Stimulated activated CD4-positive, alpha-beta T cell treated with anti-CD3 and anti-CD28 coated beads, Interleukin-4, amount 100 ng/mL, for 48 hours (primary cell): ENCODE data around the gene UBQLN1.

Experiments
- DNase-seq, 2 donors: peaks; one replicate each; pipeline ENCODE4 v3.0.0-alpha.2; 2020; ENCODE audit warnings: low read depth in 2 of 2

UBQLN1 gene

GRCh38 chr9:83688921-83689320, 18.8 kb downstream of the UBQLN1 start:
- no peak for DNase-seq

GRCh38 chr9:83681490-83681889, 26.3 kb downstream of the UBQLN1 start:
- no peak for DNase-seq

GRCh38 chr9:83680233-83680632, 27.5 kb downstream of the UBQLN1 start:
- no peak for DNase-seq

GRCh38 chr9:83677596-83677995, 30.2 kb downstream of the UBQLN1 start:
- DNase-seq, result no peak

GRCh38 chr9:83675466-83675865, 32.3 kb downstream of the UBQLN1 start:
- DNase-seq, result no peak

DNA sequence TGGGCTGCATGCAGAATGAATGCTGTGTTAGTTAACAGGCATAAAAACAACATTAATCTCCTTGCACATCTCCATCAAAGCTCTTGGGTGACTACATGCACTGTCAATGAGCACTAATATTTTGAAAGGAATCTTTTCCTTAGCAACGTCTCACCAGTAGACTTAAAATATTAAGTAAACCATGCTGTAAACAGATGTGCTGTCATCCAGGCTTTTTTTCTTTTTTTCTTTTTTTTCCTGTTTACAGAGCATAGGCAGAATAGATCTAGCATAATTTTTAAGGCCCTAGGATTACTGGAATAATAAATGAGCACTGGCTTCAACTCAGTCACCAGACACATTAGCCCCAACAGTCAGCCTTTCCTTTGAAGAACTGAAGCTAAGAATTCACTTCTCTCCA, 36.3 kb downstream of the UBQLN1 start:
- DNase-seq, result no peak

DNA sequence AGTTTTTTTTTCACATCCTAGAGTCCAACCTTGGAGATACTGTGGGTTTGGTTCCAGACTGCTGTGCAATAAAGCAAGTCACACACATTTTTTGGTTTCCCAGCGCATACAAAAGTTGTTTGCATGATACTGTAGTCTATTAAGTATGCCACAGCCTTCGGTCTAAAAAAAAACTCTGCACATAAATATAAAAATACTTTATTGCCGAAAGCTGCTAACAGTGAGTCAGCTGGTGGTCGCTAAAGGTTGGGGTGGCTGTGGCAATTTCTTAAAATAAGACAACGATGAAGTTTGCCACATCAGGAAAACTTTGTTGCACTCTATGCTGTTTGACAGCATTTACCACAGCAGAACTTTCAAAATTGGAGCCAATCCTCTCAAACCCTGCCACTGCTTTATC, 37.4 kb downstream of the UBQLN1 start:
- DNase-seq, result no peak

- DNase-seq, result no peak
Measured at GRCh38 chr9:83669067-83669466, 38.7 kb downstream of the UBQLN1 start.

GRCh38 chr9:83665580-83666200, 42.1 kb downstream of the UBQLN1 start:
- no peak for DNase-seq

DNA sequence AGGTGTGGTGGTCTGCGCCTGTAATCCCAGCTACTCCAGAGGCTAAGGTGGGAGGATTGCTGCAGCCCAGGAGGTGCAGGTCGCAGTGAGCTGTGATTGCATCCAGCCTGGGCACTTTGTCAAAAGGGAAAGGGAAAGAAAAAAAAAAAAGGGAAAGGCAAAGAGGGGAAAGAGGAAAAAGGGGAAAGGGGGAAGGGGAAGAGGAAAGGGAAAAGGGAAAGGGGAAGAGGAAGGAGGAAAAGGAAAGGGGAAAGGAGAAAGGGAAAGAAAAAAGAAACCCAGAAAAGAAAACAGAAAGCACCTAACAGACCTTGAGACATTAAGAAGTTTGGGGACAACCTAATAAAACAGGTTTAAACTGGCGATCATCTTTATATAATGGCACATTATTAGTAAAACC, 44.8 kb downstream of the UBQLN1 start:
- no peak for DNase-seq

- DNase-seq, result no peak
Measured at GRCh38 chr9:83656952-83657351, 50.8 kb downstream of the UBQLN1 start.

DNA sequence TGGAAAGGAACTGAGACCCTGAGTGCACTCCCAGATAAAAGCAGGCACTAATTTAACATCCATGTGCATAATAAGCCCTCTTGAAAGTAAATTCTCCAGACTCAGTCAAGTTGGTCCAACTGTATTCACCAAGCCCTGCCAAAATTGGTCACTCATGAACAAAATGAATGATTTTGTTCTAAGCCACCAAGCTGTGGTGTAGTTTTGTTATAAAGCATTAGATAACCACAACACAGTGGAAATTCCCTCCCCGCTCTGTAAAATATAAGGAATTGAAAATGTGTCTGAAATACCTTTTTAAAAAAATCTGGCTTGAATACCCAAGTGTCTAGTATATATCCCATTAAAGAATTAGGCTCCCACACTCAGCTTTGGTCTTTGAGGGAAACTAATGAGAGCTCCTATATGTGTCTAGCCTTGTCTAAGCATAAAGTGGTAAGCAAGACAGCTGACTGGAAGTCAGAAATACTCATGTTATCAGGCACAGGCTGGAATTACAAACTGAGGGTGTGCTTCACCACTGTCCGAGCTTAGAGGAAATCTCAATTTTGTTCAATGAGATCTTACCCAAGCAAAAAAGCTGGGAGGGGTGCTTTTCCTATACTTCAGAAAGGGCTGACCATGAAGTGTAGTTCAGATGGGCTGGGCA, 51.6 kb downstream of the UBQLN1 start:
- DNase-seq, result no peak

DNA sequence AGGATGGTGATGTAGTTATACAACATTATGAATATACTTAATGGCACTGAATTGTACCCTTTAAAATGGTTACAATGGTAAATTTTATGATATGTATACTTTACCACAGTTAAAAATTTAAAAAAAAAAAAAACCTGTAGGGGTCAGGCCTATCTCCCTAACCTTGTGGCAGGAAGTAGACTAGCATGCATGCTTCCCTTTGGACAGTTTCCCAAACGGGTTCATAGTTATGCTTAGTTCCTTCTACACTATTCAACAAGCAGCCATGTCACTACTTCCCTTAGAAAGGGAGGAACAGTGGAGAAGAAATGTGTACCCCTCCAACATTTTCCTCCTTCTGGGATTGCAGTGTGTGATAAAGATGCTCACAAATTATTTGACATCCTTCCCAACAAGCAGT, 52.3 kb downstream of the UBQLN1 start:
- no peak for DNase-seq

DNA sequence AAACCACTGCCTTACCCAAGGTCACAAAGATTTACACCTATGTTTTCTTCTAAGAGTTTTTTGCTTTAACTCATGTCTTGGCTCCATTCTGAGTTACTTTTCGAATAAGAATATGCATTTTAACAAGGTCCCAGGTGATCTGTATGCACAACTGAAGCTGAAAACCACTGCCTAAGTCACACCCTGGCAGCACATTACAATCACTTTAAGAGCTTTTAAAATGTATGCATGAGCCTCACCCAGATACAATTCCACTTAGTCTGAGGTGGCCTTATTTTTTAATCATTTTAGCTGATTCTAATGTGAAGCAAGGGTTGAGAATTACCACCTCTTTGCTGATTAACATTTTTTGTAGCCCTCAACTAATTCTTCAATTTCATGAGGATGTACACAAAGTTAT, 55.3 kb downstream of the UBQLN1 start:
- no peak for DNase-seq

GRCh38 chr9:83651558-83651957, 56.2 kb downstream of the UBQLN1 start:
- DNase-seq, result no peak

DNA sequence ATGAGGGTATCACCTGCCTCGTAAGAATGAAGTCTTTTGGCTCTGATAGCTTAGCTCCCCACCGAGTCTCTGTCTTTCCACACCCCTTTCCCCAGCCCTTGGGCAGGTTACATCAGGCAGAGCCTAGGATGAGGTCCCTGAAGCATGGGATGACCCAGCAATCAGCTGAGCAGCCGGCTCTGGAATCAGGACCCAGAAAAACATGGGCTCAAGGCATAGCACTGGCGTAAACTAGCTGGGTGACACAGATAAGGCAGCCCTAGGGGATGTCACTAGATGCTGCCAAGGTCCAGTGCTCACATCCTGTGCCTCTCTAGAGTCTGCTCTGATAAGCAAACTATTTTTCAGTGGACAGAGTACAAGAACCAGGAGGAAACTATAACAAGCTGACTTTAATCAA, 58.2 kb downstream of the UBQLN1 start:
- DNase-seq, result no peak

GRCh38 chr9:83649080-83649479, 58.7 kb downstream of the UBQLN1 start:
- peak; percentile 49 to 66 for DNase-seq

DNA sequence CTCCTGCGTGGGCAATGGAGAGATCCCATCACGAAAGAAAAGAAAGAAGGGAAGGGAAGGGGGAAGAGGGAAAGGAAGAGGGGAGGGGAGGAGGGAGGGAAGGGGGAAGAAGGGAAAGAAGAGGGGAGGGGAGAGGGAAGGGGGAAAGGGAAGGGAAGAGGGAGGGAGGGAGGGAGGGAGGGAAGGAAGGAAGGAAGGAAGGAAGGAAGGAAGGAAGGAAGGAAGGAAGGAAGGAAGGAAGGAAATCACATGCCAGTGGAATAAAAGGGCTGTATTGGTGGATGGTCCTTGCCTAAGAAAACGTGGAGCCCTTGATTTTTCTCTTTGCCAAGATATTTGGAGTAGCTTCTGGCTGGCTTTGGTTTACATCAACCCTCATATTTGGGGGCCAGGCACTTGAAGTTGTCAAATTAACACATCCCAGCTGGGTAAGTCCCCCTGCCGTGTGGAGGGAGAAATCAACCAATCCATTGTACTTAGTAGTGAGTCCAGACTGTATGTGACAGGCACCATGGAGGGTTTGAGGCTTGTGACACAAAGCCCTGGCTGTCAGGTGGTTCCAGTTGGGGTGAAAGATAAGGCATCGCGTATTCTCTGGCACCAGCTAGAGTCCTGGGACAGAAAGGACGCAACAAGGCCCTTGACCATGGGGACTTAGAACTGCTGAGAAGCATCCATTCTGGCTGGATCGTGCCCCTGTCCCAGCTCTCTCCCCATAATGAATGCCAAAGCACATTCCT, 61.1 kb downstream of the UBQLN1 start:
- no peak for DNase-seq

GRCh38 chr9:83642793-83643192, 65.0 kb downstream of the UBQLN1 start:
- no peak for DNase-seq

DNA sequence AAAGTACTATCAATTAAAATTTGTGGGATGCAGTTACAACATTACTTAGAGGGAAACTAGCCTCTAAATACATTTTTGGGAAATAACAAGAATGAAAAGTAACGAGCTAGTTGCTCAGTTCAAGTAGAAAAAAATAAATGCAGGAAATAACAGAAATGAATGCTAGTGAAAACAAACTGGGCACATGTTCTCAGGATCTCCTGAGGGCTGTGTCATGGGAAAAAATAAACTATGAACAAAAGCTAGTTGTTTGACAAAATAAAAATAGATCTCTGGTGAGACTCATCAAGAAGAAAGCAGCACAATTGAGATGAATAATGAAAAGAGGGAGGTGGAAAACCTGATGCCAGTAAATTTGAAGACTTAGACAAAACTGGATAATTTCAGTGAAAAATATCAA, 68.5 kb downstream of the UBQLN1 start:
- DNase-seq, result no peak

GRCh38 chr9:83637389-83637788, 70.4 kb downstream of the UBQLN1 start:
- DNase-seq, result no peak

GRCh38 chr9:83636813-83637212, 70.9 kb downstream of the UBQLN1 start:
- no peak for DNase-seq

DNA sequence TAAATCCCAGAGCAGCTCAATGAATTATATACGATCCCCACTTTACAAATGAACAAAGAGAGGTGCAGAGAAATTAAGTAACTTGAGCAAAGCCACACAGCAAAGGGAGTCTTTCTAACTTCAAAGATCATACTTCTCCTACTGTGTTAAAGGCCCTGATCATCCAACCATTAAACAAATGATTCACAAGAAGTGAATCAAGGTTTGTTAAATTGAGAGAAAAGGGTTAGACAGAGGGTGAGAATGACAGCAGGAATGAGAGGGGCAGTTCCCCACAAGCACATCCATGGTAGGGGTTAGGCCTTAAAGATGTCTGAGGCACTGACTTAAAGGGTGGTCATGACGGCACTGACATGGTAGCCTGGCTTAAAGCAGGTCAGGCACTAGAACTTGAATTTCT, 74.1 kb downstream of the UBQLN1 start:
- DNase-seq, result no peak
